SIG-M5 treated with dmso at 0.1 percent for 504 hours (cell line): ENCODE results near the gene ATXN7L2.
A peak's percentile ranks its signal among the peaks of the same experiment; 100 is the strongest.

Source experiments
- DNase-seq: peaks from one replicate; lab custom pipeline; 2025; ENCODE audit not compliant: unreplicated experiment; lab: John Stamatoyannopoulos, UW

The ATXN7L2 gene

GRCh38 chr1:109521002-109521951 is 37.6 kb downstream of the ATXN7L2 start:
- DNase-seq: no peak

- DNase-seq: no peak
Measured at GRCh38 chr1:109522026-109522425, 38.3 kb downstream of the ATXN7L2 start.

- DNase-seq: no peak
Measured at GRCh38 chr1:109523706-109524105, 40.0 kb downstream of the ATXN7L2 start.

- DNase-seq: no peak
Measured at GRCh38 chr1:109527098-109527811, 43.5 kb downstream of the ATXN7L2 start.

- DNase-seq: no peak
Measured at GRCh38 chr1:109527846-109528695, 44.4 kb downstream of the ATXN7L2 start.

GRCh38 chr1:109528712-109529111 is 45.0 kb downstream of the ATXN7L2 start:
- no peak for DNase-seq

GRCh38 chr1:109529881-109530456 is 46.3 kb downstream of the ATXN7L2 start:
- DNase-seq: no peak

- no peak for DNase-seq
Measured at GRCh38 chr1:109530457-109531087, 46.9 kb downstream of the ATXN7L2 start.

- no peak for DNase-seq
Measured at GRCh38 chr1:109531380-109531779, 47.7 kb downstream of the ATXN7L2 start.

GRCh38 chr1:109531826-109532364 is 48.2 kb downstream of the ATXN7L2 start:
- DNase-seq: no peak

GRCh38 chr1:109532365-109533136 is 48.8 kb downstream of the ATXN7L2 start:
- peak; percentile 81 for DNase-seq

GRCh38 chr1:109534307-109534858 is 50.7 kb downstream of the ATXN7L2 start:
- no peak for DNase-seq

GRCh38 chr1:109535481-109535880 is 51.8 kb downstream of the ATXN7L2 start:
- DNase-seq: no peak

GRCh38 chr1:109535971-109536491 is 52.3 kb downstream of the ATXN7L2 start:
- DNase-seq: no peak

GRCh38 chr1:109537450-109538178 is 53.9 kb downstream of the ATXN7L2 start:
- no peak for DNase-seq

GRCh38 chr1:109538827-109539555 is 55.3 kb downstream of the ATXN7L2 start:
- no peak for DNase-seq

- no peak for DNase-seq
Measured at GRCh38 chr1:109539676-109540075, 56.0 kb downstream of the ATXN7L2 start, which contains the start of gene GPR61. TSS of gene GPR61 (plus strand) at chr1:109539872. CDS start at chr1:109543023, 3,151 bp downstream.
